ENCODE results near the gene CCBE1.
"Not testable (repeated sequence)": the region's sequence is repeated elsewhere in the genome, so short reads cannot be mapped to it uniquely, and the experiment has no call there.

CCBE1 gene

DNA sequence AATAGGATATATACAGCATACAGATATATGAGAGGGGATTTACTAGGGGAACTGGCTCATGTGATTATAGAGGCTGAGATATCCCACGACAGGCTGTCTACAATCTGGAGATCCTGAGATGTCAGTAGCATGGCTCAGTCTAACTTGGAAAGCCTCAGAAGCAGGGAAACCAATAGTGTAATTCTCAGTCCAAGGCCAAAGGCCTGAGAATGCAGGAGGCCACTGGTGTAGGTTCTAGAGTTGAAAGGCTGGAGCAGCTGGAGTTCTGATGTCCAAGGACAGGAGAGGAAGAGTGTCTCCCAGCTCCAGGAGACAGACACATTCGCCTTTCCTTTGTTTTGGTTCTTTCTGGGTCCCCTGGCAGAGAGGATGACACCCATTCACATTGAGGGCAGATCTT is 20.1 kb upstream of the CCBE1 start:
- TF ChIP-seq, protein P1, sequence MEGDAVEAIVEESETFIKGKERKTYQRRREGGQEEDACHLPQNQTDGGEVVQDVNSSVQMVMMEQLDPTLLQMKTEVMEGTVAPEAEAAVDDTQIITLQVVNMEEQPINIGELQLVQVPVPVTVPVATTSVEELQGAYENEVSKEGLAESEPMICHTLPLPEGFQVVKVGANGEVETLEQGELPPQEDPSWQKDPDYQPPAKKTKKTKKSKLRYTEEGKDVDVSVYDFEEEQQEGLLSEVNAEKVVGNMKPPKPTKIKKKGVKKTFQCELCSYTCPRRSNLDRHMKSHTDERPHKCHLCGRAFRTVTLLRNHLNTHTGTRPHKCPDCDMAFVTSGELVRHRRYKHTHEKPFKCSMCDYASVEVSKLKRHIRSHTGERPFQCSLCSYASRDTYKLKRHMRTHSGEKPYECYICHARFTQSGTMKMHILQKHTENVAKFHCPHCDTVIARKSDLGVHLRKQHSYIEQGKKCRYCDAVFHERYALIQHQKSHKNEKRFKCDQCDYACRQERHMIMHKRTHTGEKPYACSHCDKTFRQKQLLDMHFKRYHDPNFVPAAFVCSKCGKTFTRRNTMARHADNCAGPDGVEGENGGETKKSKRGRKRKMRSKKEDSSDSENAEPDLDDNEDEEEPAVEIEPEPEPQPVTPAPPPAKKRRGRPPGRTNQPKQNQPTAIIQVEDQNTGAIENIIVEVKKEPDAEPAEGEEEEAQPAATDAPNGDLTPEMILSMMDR (IDR thresholded peaks at IDR 0.05; ENCODE audit: low read depth, low read length), result no peak
- H3K4me3 ChIP-seq (replicated peaks in 1 of 2; ENCODE audit: low read depth in 2 of 2, low read length in 2 of 2), result no peak overlapping the region
- no peak for DNase-seq (ENCODE audit: low read depth in 2 of 2)

DNA sequence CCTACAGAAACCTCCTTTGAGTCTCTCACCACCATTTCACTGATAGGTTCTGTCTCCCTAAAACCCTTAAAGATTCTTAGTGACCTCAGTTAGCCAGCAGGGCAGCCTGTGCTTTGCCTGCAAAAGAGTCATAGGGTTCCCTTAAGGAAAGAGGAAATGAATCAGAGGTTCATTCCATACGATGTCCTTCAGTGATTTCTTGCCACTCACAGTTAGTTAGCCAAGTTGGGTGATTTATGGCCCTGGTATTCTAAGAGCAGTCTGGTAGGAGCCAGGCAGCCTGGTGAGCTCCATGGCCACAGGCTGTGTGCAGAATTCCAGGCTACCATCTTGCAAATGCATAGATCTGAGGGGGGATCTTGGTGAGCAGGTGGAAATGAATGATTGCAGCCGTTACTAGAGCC is 18.7 kb upstream of the CCBE1 start:
- DNase-seq (ENCODE audit: low read depth in 2 of 2), result peak; percentile 92 to 98

DNA sequence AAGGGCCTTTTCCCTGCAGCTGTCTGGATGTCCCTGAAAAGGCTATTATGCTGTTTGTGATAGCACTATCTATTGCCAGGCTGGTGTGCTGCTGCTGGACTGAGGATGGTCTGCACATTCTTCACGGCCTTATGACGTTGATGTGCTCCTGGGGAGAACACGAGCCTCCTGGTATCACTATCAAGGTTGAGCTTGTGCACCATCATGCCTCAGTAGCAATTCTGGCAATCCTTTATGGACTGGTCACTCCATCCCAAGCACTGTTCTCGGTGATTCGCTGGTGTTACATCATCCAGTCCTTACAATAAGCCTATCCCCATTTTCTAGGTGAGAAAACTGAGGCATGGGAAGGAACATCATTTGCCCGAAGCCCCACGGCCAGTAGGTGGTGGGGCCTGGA is 18.2 kb upstream of the CCBE1 start:
- no peak overlapping the region for H3K4me3 ChIP-seq (replicated peaks in 1 of 2; ENCODE audit: low read depth in 2 of 2, low read length in 2 of 2)
- TF ChIP-seq, protein P1 (IDR thresholded peaks at IDR 0.05; ENCODE audit: low read depth, low read length), result no peak
- peak; percentile 58 to 67 for DNase-seq (ENCODE audit: low read depth in 2 of 2)

More for the DNA sequence above, 18.7 kb upstream of the CCBE1 start:
- no peak overlapping the region for H3K4me3 ChIP-seq (replicated peaks in 1 of 2; ENCODE audit: low read depth in 2 of 2, low read length in 2 of 2)
- TF ChIP-seq, protein P1 (IDR thresholded peaks at IDR 0.05; ENCODE audit: low read depth, low read length), result peak; percentile 25

DNA sequence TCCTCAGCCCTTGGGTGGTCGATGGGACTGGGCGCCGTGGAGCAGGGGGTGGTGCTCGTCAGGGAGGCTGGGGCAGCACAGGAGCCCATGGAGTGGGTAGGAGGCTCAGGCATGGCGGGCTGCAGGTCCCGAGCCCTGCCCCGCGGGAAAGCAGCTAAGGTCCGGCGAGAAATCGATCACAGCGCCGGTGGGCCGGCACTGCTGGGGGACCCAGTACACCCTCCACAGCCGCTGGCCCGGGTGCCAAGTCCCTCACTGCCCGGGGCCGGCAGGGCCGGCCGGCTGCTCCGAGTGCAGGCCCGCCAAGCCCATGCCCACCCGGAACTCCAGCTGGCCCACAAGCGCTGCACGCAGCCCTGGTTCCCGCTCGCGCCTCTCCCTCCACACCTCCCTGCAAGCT is 16.9 kb upstream of the CCBE1 start:
- H3K4me3 ChIP-seq (replicated peaks in 1 of 2; ENCODE audit: low read depth in 2 of 2, low read length in 2 of 2); DNase-seq (ENCODE audit: low read depth in 2 of 2): not testable (repeated sequence)

DNA sequence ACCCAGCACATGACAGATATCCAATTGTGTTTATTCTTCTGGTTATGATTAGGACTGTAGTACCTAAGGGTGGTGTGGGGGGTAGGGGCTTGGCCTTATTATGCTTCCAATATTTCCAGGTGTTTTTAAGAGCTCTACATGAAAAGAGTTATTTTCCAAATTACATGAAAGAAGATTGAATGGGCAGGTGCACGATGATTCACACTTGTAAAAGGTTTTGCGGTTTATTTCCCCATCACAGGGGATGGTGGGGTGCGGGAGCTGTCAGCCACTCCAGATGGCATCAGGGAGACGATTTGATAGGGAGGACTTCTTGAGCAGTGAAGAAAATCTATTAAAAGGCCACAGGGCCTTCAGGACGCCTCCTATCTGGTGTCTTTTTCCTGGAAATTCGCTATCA is 15.1 kb upstream of the CCBE1 start:
- DNase-seq (ENCODE audit: low read depth in 2 of 2), result no peak
- H3K4me3 ChIP-seq (replicated peaks in 1 of 2; ENCODE audit: low read depth in 2 of 2, low read length in 2 of 2), result no peak overlapping the region
- TF ChIP-seq, protein P1 (IDR thresholded peaks at IDR 0.05; ENCODE audit: low read depth, low read length), result no peak

DNA sequence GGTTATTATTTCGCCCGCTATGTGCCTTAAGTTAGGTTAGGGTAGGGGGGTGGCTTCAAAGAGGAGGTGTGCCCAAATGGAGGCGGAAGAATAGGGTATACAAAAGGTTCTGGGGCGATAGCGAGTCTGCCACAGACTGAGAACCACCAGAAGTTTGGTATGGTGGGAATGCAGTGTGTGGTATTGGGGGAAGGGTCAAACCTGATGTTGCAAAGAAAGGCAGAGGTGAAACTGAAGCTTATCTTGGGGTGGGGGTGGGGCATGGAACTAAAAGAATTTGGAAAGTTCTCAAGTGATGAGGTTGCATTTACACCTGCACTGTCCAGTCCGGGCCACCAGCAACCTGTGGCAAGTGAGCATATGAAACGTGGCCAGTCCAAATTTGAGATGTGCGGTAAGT is 11.8 kb upstream of the CCBE1 start:
- H3K4me3 ChIP-seq (replicated peaks in 1 of 2; ENCODE audit: low read depth in 2 of 2, low read length in 2 of 2), result no peak overlapping the region
- no peak for DNase-seq (ENCODE audit: low read depth in 2 of 2)
- TF ChIP-seq, protein P1 (IDR thresholded peaks at IDR 0.05; ENCODE audit: low read depth, low read length), result no peak

DNA sequence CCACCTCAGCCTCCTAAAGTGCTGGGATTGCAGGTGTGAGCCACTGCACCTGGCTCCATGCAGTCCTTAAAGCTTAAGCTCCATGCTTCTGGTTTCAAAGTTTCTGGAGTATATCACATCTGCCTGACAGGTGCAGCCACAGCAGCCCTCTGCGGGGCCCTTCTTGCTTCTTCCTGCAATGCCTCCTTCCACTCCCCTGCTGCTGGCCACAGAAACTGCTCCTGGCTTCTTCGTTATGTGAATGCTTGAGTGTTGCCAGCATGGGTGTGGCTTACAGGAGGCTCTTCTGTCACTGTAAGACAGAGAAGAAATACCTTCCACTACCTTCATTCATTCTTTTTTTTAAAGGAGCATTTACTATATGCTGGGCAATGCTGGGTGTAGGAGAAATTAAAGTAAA is 10.1 kb upstream of the CCBE1 start:
- H3K4me3 ChIP-seq (replicated peaks in 1 of 2; ENCODE audit: low read depth in 2 of 2, low read length in 2 of 2), result no peak overlapping the region
- TF ChIP-seq, protein P1 (IDR thresholded peaks at IDR 0.05; ENCODE audit: low read depth, low read length), result no peak
- no peak for DNase-seq (ENCODE audit: low read depth in 2 of 2)

Measured in cardiac fibroblast (primary cell).